Activated CD4-positive, alpha-beta memory T cell treated with anti-CD3 and anti-CD28 coated beads, Interleukin-2, amount 10 ng/mL, durations not matched to agents 7 days and 5 days (primary cell): ENCODE data around the gene CDC23. TPM values are rescaled to one million over a fixed set of nuclear protein-coding genes. Genes with fewer than 3 reads are reported as not detected.

Experiments
- CTCF ChIA-PET: fragments of 350-600 bp; sonication (Branson Sonifier 250); formaldehyde crosslinking; loops from one replicate; lab custom pipeline; 2021; ENCODE audit warnings: antibody characterized with exemption, inconsistent platforms; lab: Charles Lee
- POLR2A ChIA-PET: fragments of 350-600 bp; sonication (Branson Sonifier 250); formaldehyde crosslinking; loops from one replicate; lab custom pipeline; 2021; ENCODE audit warnings: antibody characterized with exemption; lab: Charles Lee
- DNase-seq: peaks from one replicate; pipeline ENCODE4 v3.0.0-alpha.2; 2020
- H3K27ac Mint-ChIP-seq: one replicate; pipeline ENCODE4 v1.8.0; 2021; ENCODE audit warnings: mild to moderate bottlenecking, mixed read lengths
- H3K27me3 Mint-ChIP-seq: one replicate; pipeline ENCODE4 v1.8.0; 2021; ENCODE audit warnings: mixed read lengths
- H3K36me3 Mint-ChIP-seq: one replicate; pipeline ENCODE4 v1.8.0; 2021; ENCODE audit warnings: low read depth, mixed read lengths
- H3K4me1 Mint-ChIP-seq: one replicate; pipeline ENCODE4 v1.8.0; 2021; ENCODE audit warnings: mixed read lengths
- H3K4me3 Mint-ChIP-seq: one replicate; pipeline ENCODE4 v1.8.0; 2021; ENCODE audit warnings: mild to moderate bottlenecking, mixed read lengths
- H3K9me3 Mint-ChIP-seq: one replicate; pipeline ENCODE4 v1.8.0; 2021; ENCODE audit warnings: mixed read lengths
- total RNA-seq, 2 experiments: library from RNA; stranded (reverse); gene quantifications; one replicate each; pipeline ENCODE4 v1.2.3, GENCODE V29; 2021

CDC23 gene
- total RNA-seq, 2 experiments from 2014 or later: 32.3 to 33.3 TPM

- Mint-ChIP-seq H3K36me3 (peaks cover 56% of the 10 kb centered on the region), H3K4me3 (no peak overlapping the region), H3K27ac (no peak overlapping the region), H3K27me3 (no peaks in the 10 kb centered on the region), H3K9me3 (no peaks in the 10 kb centered on the region), H3K4me1 (no peaks in the 10 kb centered on the region)
- DNase-seq: no peak
- ChIA-PET POLR2A (interaction anchor here (1.1 kb wide), 1 partner anchor 9 kb away, joined by 3 read pairs; no protein-coding TSS in a partner anchor), CTCF (no interaction called here)
Measured at GRCh38 chr5:138192826-138193225, 20.3 kb downstream of the CDC23 start.

DNA sequence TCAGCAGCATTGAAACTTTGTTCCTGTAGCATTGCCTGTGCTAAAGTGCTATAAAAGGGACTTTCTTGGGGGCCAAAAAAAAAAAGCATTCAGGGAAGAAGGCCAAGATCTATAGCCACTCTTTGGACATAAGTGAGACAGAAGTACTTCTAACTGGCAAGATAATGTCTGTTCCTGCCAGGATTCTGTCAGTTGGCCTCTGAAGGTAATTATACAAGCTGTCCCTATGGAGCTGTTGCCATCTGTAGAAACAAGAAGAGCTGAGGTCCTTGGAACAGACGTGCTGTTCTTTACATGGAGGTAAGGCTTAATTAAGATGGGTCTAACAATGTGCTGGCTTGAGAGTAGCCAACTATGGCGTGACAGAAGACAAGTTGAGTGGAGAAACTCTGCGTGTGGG is 24.5 kb downstream of the CDC23 start:
- POLR2A ChIA-PET: interaction anchor here (1.1 to 3.3 kb wide), 3 partner anchors 10 to 24 kb away, joined by 3 to 9 read pairs (median 6); partner anchors contain the start of genes BRD8, CDC23 and KIF20A
- H3K27ac Mint-ChIP-seq: no peak overlapping the region

DNA sequence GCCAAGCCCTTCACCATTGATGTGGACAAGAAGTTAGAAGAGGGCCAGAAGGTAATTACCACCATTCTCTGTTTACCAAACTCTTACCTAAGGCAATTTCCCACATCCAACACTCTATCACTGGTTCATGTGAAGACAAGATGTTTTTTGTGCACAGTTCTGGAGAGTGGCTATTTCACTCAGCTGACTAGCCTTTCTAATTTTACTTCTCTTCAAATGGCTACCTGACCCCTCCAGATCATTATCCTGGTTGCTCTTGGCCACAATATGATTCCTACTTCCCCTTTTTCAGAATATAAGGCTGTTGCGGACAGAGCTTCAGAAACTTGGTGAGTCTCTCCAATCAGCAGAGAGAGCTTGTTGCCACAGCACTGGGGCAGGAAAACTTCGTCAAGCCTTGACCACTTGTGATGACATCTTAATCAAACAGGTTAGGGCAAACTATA is 27.1 kb downstream of the CDC23 start:
- H3K27ac Mint-ChIP-seq: no peak overlapping the region
- peaks cover 3% of the 10 kb centered on the region for H3K4me1 Mint-ChIP-seq
- no peak for DNase-seq
- ChIA-PET POLR2A (interaction anchor here (0.8 to 3.3 kb wide), 4 partner anchors 9 to 166 kb away, joined by 3 to 9 read pairs (median 5); partner anchors contain the start of genes BRD8, CDC23 and KDM3B), CTCF (no interaction called here)
- no peak overlapping the region for H3K4me3 Mint-ChIP-seq
- H3K27me3 Mint-ChIP-seq: no peaks in the 10 kb centered on the region
- peaks cover 86% of the 10 kb centered on the region for H3K36me3 Mint-ChIP-seq
- no peaks in the 10 kb centered on the region for H3K9me3 Mint-ChIP-seq

More for the DNA sequence above, 24.5 kb downstream of the CDC23 start:
- H3K4me3 Mint-ChIP-seq: no peak overlapping the region
- DNase-seq: no peak
- H3K27me3 Mint-ChIP-seq: no peaks in the 10 kb centered on the region
- H3K4me1 Mint-ChIP-seq: no peaks in the 10 kb centered on the region
- CTCF ChIA-PET: interaction anchor here (0.7 to 1.3 kb wide), 3 partner anchors 9 to 222 kb away, joined by 3 to 6 read pairs (median 3); partner anchors contain the start of gene KIF20A
- peaks cover 79% of the 10 kb centered on the region for H3K36me3 Mint-ChIP-seq
- no peaks in the 10 kb centered on the region for H3K9me3 Mint-ChIP-seq

- ChIA-PET CTCF (interaction anchor here (3.4 kb wide), 1 partner anchor 170 kb away, joined by 11 read pairs; the partner anchor contains the start of gene KDM3B), POLR2A (interaction anchor here (0.7 to 1.0 kb wide), 3 partner anchors 10 to 38 kb away, joined by 3 read pairs; partner anchors contain the start of gene CDC23)
- no peaks in the 10 kb centered on the region for H3K9me3 Mint-ChIP-seq
- peaks cover 18% of the 10 kb centered on the region for H3K4me1 Mint-ChIP-seq
- peaks cover 68% of the 10 kb centered on the region for H3K36me3 Mint-ChIP-seq
- no peak for DNase-seq
- H3K27ac Mint-ChIP-seq: no peak overlapping the region
- no peaks in the 10 kb centered on the region for H3K27me3 Mint-ChIP-seq
- no peak overlapping the region for H3K4me3 Mint-ChIP-seq
Measured at GRCh38 chr5:138182808-138183207, 30.3 kb downstream of the CDC23 start.

DNA sequence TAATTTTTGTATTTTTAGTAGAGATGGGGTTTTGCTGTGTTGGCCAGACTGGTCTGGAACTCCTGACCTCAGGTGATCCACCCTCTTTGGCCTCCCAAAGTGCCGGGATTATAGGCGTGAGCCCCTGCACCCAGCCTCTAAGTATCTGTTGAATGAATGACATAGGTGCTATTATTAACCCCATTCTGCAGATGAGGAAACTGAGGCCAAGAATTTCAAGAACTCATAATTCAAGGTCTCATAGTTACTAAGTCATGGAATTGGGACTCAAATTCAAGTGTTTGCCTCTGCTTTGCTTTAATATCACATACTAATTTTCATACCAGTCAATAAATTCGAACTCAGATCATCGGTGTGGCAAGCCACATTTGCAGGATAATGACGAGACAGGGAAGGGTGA is 32.3 kb downstream of the CDC23 start:
- H3K9me3 Mint-ChIP-seq: no peaks in the 10 kb centered on the region
- H3K27ac Mint-ChIP-seq: no peak overlapping the region
- no peak for DNase-seq
- no peaks in the 10 kb centered on the region for H3K27me3 Mint-ChIP-seq
- H3K4me1 Mint-ChIP-seq: peaks cover 31% of the 10 kb centered on the region
- peaks cover 55% of the 10 kb centered on the region for H3K36me3 Mint-ChIP-seq
- H3K4me3 Mint-ChIP-seq: no peak overlapping the region
- ChIA-PET CTCF (interaction anchor here (0.9 to 5.9 kb wide), 5 partner anchors 9 to 323 kb away, joined by 3 to 59 read pairs (median 4); partner anchors contain the start of genes CDC25C and KDM3B), POLR2A (interaction anchor here (4.1 to 5.4 kb wide), 2 partner anchors 32 to 172 kb away, joined by 30 to 44 read pairs; partner anchors contain the start of genes CDC23 and KDM3B)

DNA sequence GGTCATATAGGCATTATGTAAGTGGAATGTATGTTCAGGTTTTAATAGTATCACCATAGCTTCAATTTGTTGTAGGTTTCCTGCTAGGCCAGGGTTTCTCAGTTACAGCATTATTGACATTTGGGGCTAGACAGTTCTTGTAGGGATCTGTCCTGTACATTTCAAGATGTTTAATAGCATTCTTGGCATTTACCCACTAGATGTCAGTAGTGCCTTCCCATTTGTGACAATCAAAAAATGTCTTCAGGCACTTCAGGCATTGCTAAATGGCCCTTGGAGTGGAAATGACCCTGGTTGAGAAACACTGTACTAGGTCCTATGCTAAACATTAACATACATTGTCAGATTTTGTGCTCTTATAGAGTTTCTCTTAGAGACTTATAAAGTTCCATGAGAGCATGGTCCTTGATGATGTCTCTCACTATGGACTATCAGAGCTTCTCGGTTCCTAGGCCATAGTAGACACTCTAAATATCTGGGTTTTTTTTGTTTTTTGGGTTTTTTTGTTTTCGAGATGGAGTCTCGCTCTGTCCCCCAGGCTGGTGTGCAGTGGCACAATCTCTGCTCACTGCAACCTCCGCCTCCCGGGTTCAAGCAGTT is 32.8 kb downstream of the CDC23 start:
- Mint-ChIP-seq H3K27ac (no peak overlapping the region), H3K4me1 (peaks cover 32% of the 10 kb centered on the region), H3K9me3 (no peaks in the 10 kb centered on the region), H3K4me3 (no peak overlapping the region), H3K36me3 (peaks cover 52% of the 10 kb centered on the region), H3K27me3 (no peaks in the 10 kb centered on the region)
- POLR2A ChIA-PET: interaction anchor here (0.7 to 5.4 kb wide), 6 partner anchors 33 to 363 kb away, joined by 8 to 44 read pairs (median 22); partner anchors contain the start of genes CDC23, CDC25C, EGR1 and ETF1
- DNase-seq: peak; percentile 19
- CTCF ChIA-PET: interaction anchor here (0.6 to 5.9 kb wide), 12 partner anchors 8 to 324 kb away, joined by 3 to 59 read pairs (median 4); partner anchors contain the start of genes CDC25C and KDM3B

- Mint-ChIP-seq H3K27me3 (no peaks in the 10 kb centered on the region), H3K4me3 (no peak overlapping the region), H3K36me3 (peaks cover 48% of the 10 kb centered on the region), H3K27ac (no peak overlapping the region), H3K4me1 (peaks cover 34% of the 10 kb centered on the region), H3K9me3 (no peaks in the 10 kb centered on the region)
- DNase-seq: peak; percentile 29
- POLR2A ChIA-PET: interaction anchor here (0.8 to 5.4 kb wide), 12 partner anchors 8 to 426 kb away, joined by 3 to 44 read pairs (median 10); partner anchors contain the start of genes CDC23, CDC25C, EGR1 and ETF1
- CTCF ChIA-PET: interaction anchor here (0.6 to 5.9 kb wide), 13 partner anchors 9 to 324 kb away, joined by 3 to 59 read pairs (median 4); partner anchors contain the start of genes CDC25C and KDM3B
Measured at GRCh38 chr5:138179277-138179857, 33.8 kb downstream of the CDC23 start.

DNA sequence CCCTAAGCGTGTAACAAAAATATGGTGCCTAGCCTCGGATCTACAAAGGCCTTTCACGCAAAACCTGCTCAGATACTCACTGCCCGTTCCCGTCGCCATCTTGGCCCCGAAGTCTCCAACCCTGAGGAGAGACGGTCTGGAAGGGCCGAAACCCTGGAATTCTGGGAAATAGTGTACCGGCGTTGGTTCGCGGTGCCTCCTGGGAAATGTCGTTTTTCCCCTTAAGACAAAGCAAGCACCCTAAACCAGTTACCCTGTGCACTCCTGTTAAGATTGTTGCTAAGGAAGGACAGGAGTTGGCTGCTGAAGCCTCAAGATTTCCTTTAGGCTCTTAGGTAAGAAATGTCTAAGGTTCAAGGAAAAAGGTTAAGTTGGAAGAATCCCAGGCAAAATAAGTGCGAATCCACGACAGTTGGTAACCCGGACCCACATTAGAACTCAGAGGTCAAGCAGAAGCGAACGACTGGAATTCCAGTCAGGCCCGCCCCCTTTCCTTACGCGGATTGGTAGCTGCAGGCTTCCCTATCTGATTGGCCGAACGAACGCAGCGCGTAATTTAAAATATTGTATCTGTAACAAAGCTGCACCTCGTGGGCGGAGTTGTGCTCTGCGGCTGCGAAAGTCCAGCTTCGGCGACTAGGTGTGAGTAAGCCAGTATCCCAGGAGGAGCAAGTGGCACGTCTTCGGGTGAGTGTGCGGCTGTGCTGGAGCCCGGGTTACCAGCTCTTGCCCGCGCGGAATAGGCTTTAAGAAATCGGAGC is 34.4 kb downstream of the CDC23 start, which contains the start of the genes BRD8 and KIF20A:
Gene BRD8, minus strand, starts transcription at position 115 of the 761 bp plus-strand sequence. Its CDS starts 16 bp downstream, at position 99.
Gene KIF20A, plus strand, starts transcription at position 597 of the 761 bp plus-strand sequence. CDS start 569 bp downstream, outside the sequence.
- POLR2A ChIA-PET: interaction anchor here (0.8 to 5.4 kb wide), 17 partner anchors 9 to 426 kb away, joined by 3 to 44 read pairs (median 5); partner anchors contain the start of genes CDC23, CDC25C, EGR1 and ETF1

GRCh38 chr5:138177941-138178515 is 35.1 kb downstream of the CDC23 start:
- Mint-ChIP-seq H3K27ac (no peak overlapping the region), H3K4me3 (no peak overlapping the region), H3K27me3 (no peaks in the 10 kb centered on the region), H3K4me1 (peaks cover 39% of the 10 kb centered on the region), H3K9me3 (no peaks in the 10 kb centered on the region), H3K36me3 (peaks cover 45% of the 10 kb centered on the region)
- CTCF ChIA-PET: interaction anchor here (0.6 to 5.9 kb wide), 10 partner anchors 10 to 287 kb away, joined by 3 to 59 read pairs (median 4); partner anchors contain the start of genes CDC23, EGR1 and KDM3B
- POLR2A ChIA-PET: interaction anchor here (0.6 to 5.4 kb wide), 16 partner anchors 10 to 424 kb away, joined by 3 to 44 read pairs (median 5); partner anchors contain the start of genes CDC23, CDC25C, EGR1 and ETF1
- DNase-seq: peak; percentile 43

More for the DNA sequence above, 34.4 kb downstream of the CDC23 start, which contains the start of the genes BRD8 and KIF20A:
- Mint-ChIP-seq H3K36me3 (peaks cover 48% of the 10 kb centered on the region), H3K4me1 (peaks cover 36% of the 10 kb centered on the region), H3K27me3 (no peaks in the 10 kb centered on the region), H3K9me3 (no peaks in the 10 kb centered on the region), H3K4me3 (no peak within 1 kb of the TSS), H3K27ac (no peak within 1 kb of the TSS)
- peak; percentile 94 for DNase-seq
- CTCF ChIA-PET: interaction anchor here (0.7 to 5.9 kb wide), 11 partner anchors 10 to 324 kb away, joined by 3 to 59 read pairs (median 4); partner anchors contain the start of genes CDC23, CDC25C and KDM3B

- Mint-ChIP-seq H3K27ac (no peak overlapping the region), H3K9me3 (no peaks in the 10 kb centered on the region), H3K27me3 (no peaks in the 10 kb centered on the region), H3K36me3 (peaks cover 79% of the 10 kb centered on the region), H3K4me1 (peaks cover 9% of the 10 kb centered on the region), H3K4me3 (no peak overlapping the region)
- ChIA-PET POLR2A (no interaction called here), CTCF (interaction anchor here (0.8 to 1.2 kb wide), 2 partner anchors 10 to 182 kb away, joined by 3 read pairs; partner anchors contain the start of gene KDM3B)
- no peak for DNase-seq
Measured at GRCh38 chr5:138170299-138170698, 42.8 kb downstream of the CDC23 start.

GRCh38 chr5:138169124-138169523 is 44.0 kb downstream of the CDC23 start:
- POLR2A ChIA-PET: no interaction called here
- Mint-ChIP-seq H3K27me3 (no peaks in the 10 kb centered on the region), H3K4me1 (peaks cover 7% of the 10 kb centered on the region), H3K36me3 (peaks cover 83% of the 10 kb centered on the region), H3K27ac (no peak overlapping the region), H3K4me3 (no peak overlapping the region), H3K9me3 (no peaks in the 10 kb centered on the region)
- CTCF ChIA-PET: interaction anchor here (0.8 to 1.2 kb wide), 2 partner anchors 11 to 183 kb away, joined by 3 read pairs; partner anchors contain the start of gene KDM3B
- no peak for DNase-seq
